ENCODE measurements around the gene LLGL2.
"Not testable (repeated sequence)": the region's sequence is repeated elsewhere in the genome, so short reads cannot be mapped to it uniquely, and the experiment has no call there.

Gene LLGL2

GRCh38 chr17:75572713-75573539 lies 47.4 kb downstream of the LLGL2 start:
- FAIRE-seq, result no peak

- FAIRE-seq, result no peak
Measured at GRCh38 chr17:75573540-75573957, 48.1 kb downstream of the LLGL2 start.

GRCh38 chr17:75573994-75574393 lies 48.5 kb downstream of the LLGL2 start:
- no peak for FAIRE-seq

GRCh38 chr17:75574404-75575036 lies 49.0 kb downstream of the LLGL2 start:
- FAIRE-seq, result no peak

- FAIRE-seq, result no peak
Measured at GRCh38 chr17:75575197-75575596, 49.7 kb downstream of the LLGL2 start.

GRCh38 chr17:75575728-75576127 lies 50.2 kb downstream of the LLGL2 start:
- no peak for FAIRE-seq

GRCh38 chr17:75576661-75577060 lies 51.2 kb downstream of the LLGL2 start:
- FAIRE-seq, result no peak

- not testable (repeated sequence) for FAIRE-seq
Measured at GRCh38 chr17:75581121-75581725, 55.7 kb downstream of the LLGL2 start.

GRCh38 chr17:75583197-75583596 lies 57.7 kb downstream of the LLGL2 start:
- not testable (repeated sequence) for FAIRE-seq

- no peak for FAIRE-seq
Measured at GRCh38 chr17:75584849-75585175, 59.3 kb downstream of the LLGL2 start.

- no peak for FAIRE-seq
Measured at GRCh38 chr17:75587675-75588595, 62.4 kb downstream of the LLGL2 start, which contains the start of gene MYO15B. MYO15B (plus strand) TSS chr17:75587800; CDS start chr17:75588058, 258 bp downstream.

GRCh38 chr17:75588596-75589011 lies 63.1 kb downstream of the LLGL2 start:
- no peak for FAIRE-seq

- FAIRE-seq, result no peak
Measured at GRCh38 chr17:75589012-75589918, 63.8 kb downstream of the LLGL2 start.

- FAIRE-seq, result no peak
Measured at GRCh38 chr17:75589919-75590303, 64.4 kb downstream of the LLGL2 start.

GRCh38 chr17:75590314-75590761 lies 64.8 kb downstream of the LLGL2 start:
- no peak for FAIRE-seq

- FAIRE-seq, result no peak
Measured at GRCh38 chr17:75590849-75591721, 65.6 kb downstream of the LLGL2 start.

GRCh38 chr17:75591722-75592302 lies 66.3 kb downstream of the LLGL2 start:
- FAIRE-seq, result no peak

GRCh38 chr17:75592348-75593020 lies 67.0 kb downstream of the LLGL2 start:
- no peak for FAIRE-seq

- FAIRE-seq, result not testable (repeated sequence)
Measured at GRCh38 chr17:75593430-75593829, 67.9 kb downstream of the LLGL2 start.

Data from TTC549 (cell line).